Stimulated activated CD4-positive, alpha-beta T cell treated with anti-CD3 and anti-CD28 coated beads, Interleukin-1b, Interleukin-23, amount 100 ng/mL, for 48 hours (primary cell): ENCODE measurements around the gene NAA15.
"Not testable (repeated sequence)": the region's sequence is repeated elsewhere in the genome, so short reads cannot be mapped to it uniquely, and the experiment has no call there.

Source experiments
- DNase-seq: peaks from one replicate; pipeline ENCODE4 v3.0.0-alpha.2; 2020

The NAA15 gene

GRCh38 chr4:139301113-139301820, at the start of gene NAA15:
Gene NAA15, plus strand, starts transcription at chr4:139301505. Its CDS starts 273 bp downstream, at chr4:139301778.
- DNase-seq: peak; percentile 99

- no peak for DNase-seq
Observed at GRCh38 chr4:139253046-139253445, 48.3 kb upstream of the NAA15 start.

DNA sequence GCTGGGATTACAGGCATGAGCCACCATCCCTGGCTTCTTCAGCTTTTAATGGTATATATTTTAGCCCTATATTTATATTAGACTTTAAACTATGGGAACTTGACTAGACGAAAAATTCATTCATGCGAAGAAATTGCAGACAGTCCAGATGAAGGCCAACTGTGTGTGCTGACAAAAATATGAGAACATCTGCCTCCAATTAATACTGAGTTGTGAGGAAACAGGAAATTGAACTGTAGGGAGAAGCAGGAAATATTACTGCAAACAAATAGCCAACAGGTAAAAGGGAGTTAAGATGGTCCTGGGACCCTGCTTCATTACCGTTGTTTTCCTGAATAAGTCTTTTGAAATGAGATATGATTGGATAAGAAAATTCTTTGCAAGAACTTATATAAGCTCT, 47.6 kb upstream of the NAA15 start:
- no peak for DNase-seq

- DNase-seq: not testable (repeated sequence)
Observed at GRCh38 chr4:139255581-139255980, 45.7 kb upstream of the NAA15 start.

GRCh38 chr4:139256349-139256748, 45.0 kb upstream of the NAA15 start:
- DNase-seq: no peak

DNA sequence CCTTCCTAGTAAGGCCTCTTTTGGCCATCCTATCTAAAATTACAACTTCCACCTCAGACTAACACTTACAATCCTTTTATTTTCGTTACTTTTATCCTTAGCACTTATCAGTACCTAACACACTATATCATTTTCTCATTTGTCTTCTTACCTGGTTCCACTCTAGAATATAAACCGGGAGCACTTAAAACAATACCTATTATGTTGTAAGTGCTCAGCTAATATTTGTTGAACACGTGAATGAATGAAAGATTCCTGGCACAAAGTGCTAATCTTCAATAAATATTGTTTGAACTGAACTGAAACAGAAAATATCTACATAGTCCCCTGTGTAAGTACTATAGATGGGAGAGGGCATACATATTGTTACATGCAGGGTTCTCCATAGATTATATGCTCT, 35.7 kb upstream of the NAA15 start:
- no peak for DNase-seq

GRCh38 chr4:139266208-139266582, 35.1 kb upstream of the NAA15 start:
- no peak for DNase-seq

- peak; percentile 92 for DNase-seq
Observed at GRCh38 chr4:139266583-139267257, 34.6 kb upstream of the NAA15 start.

DNA sequence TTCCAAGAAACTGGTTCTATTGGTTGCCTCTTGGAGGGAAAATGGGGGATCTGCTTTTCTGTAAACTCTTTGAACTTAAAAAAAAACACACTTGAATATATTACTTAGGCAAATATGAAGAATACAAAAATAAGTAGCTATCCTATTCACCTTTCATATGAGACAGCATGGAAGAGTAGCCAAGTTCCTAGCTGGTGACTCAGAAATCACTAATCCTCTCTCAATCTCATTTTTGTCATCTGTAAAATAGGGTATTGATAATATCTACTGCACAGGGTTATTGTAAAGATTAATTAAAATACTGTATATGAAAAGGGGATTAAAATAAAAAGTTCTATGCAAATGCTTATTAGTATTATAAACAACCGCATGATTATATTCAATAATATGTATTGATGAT, 34.0 kb upstream of the NAA15 start:
- DNase-seq: no peak

DNA sequence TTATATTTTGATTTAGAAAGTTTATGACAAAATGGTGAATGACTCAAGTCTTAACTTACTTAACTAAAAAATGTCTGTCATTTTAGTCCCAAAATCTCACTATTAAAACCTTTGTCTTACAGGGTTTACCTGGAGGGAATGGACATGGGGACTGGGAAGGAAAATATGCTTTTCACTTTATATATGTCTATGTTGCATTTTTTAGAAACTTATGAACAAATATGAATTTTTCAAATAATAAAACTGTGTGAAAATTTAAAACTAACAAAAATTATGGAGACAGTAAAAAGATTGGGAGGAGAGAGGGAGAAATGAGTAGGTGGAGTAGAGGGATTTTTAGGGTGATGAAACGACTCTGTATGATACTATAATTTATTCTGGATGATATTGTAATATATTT, 27.5 kb upstream of the NAA15 start:
- no peak for DNase-seq

DNA sequence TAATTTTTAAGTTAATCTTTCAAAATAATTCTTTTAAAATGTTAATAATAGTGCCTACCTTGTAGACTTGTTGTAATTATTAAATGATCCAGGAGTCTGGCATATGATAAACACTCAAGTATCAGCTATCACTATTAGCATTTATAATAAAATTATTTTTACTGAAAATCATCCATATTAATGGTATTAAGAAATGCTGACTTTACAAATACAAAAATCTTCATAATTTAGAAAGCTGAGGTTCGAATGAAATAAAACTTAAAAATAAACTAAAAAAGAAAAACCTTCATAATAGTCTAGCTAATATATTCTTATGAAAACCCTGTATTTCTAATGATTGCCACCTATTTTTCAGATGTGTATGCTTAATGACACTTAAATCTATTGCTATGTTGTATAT, 26.5 kb upstream of the NAA15 start:
- no peak for DNase-seq

GRCh38 chr4:139275281-139275735, 26.0 kb upstream of the NAA15 start:
- no peak for DNase-seq

DNA sequence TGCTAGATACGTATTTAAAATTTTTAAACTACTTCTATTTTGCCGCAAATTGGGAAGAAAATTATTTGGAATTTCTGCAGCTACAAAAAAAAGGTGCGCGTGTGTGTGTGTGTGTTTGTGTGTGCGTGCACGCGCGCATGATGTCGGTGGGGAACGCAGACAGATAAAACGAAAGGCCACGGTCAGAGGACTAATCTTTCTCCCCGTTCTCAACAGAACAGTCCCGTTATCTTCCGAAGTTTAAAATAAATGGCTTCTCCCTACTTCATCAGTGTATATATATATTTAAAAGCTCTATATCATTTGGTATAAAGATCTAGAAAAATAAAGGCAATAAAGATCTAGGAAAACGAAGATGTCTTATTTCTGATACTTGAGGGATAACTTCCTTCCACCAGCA, 22.8 kb upstream of the NAA15 start:
- DNase-seq: no peak

DNA sequence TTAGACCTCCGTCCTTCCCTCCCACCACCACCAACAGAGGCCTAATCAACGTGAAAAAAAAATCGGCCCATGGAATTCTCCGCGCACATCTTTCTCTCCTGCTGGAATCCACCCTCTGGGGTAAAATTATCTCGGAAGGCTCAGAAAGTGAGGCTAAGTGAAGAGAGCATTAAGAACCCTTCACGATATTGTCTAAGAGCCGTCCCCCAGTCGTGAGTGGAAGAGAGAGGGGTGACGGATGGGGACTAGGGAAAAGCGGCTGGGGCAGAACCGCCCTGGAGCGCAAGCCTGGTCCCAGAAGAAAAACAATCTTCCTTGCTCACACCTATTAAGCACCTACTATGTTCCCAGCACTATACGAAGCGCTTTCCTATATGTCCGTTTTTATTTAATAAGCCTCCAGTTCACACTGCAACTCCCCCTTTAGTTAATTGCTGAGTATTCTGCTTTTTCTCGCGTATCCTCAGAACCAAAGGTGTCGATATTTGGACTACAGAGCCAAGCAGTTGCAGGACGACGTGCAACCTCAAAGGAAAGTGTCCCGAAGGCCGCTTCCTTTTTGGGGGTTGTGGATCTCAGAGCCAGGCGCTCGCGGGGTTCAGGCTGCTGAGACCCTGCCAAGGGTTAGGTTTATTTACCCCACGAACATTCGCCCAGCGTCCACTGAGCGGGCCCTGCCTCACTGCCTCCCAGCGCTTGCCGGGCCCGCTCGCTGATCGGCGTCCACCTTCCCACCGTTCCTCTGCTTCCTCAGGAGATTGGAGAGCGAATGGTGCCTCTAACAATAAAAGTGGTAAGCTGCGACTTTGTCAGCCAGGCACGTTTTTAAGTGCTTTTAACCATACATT, 22.2 kb upstream of the NAA15 start:
- DNase-seq: no peak

DNA sequence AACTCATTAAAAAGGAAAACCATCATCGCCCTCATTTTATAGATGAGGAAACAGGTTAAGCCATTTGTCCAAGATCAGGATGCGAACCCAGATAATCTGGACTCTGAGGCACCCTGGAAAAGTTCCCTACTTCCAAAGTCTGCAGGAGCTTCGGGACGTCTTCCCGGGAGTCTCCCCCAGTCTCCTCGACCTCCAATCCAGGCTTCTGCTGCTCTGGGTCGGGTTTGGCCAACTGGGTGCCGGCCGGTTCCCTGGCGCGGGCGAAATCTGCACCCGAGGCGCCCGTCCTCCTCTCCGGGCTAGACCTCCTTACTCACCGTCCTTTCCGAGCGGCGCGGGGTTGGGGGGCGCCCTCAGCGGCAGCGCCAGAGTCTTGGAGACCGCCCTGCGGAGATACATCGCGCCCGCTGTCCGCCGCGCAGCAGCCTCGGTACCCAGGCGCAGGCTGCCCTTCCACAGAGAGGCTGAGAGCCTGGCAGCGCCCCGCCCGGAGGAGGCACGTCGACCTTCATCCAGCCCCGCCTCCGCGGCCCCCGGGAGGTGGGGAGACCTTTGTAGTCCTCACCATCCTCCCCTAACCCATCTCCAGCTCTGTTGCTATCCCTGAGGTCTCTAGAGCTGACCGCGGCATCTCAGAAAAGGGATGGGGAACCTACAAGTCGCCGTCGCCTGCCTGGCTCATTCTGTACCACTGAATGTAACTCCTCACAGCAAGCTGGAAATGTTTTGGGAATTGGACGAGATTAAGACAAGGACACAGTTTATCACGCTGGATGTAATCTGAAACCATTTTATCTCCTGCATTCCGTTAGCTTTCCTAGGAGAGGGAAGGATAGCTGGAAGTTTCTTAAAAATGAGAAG, 21.3 kb upstream of the NAA15 start, which contains the start of gene MGARP:
MGARP (minus strand) TSS at position 466 of the 861 bp plus-strand sequence; CDS start at position 399, 67 bp downstream.
- DNase-seq: no peak

- DNase-seq: no peak
Observed at GRCh38 chr4:139282065-139282720, 19.1 kb upstream of the NAA15 start.

GRCh38 chr4:139282721-139283075, 18.6 kb upstream of the NAA15 start:
- no peak for DNase-seq

DNA sequence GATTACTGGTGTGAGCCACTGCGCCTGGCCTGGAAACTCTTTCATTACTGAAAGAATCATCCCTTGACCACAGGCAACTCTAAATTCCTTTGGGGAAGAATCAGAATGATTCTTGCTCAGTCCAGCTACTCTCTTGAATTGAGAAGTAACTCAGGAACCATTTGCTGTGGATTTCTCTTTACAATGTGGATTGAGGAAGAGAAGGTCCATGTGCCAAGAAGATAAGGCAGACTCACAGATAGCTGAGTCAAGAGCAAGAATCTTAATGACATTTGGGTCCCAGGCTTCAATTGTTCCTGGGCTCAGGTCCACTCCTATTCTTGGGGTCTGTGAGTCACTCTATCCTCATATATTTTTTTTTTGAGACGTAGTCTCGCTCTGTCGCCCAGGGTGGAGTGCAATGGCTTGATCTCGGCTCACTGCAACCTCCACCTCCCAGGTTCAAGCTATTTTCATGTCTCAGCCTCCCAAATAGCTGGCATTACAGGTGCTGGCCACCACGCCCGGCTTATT, 15.1 kb upstream of the NAA15 start:
- DNase-seq: no peak

DNA sequence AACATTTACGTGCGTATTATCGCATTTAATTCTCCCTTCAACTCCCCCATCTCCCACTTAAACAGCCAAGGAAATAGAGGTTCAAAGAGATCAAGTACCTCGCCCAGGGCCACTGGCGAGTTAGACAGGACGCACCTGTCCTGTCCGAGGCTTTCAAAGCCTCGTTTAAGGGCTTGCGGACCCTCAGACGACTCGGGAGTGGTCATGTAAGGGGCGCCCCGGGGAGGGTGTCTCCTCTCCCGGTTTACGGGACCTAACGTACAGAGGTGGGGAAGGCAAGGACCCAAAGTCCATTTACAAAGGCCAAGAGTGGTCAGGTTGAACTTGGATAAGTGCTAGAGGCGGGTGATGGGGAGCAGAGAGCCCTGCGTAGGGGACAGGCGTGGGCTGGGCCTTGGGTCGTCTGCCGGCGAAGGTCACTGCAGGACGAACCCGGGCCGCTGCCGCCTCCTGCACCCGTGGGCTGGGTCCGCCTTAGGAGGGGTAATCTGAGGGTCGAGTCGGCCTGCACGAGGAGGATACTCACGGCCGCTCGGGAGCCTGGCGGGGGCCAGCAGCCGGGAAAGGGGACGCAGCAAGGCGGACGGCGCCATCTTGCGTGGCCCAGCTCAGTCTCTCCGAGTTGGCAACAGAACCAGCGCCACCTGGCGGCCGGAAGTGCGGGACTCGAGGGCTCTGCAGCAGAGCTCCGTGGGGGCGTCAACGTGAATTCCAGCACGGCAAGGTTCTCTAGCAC, 5.9 kb upstream of the NAA15 start:
- DNase-seq: peak; percentile 95

DNA sequence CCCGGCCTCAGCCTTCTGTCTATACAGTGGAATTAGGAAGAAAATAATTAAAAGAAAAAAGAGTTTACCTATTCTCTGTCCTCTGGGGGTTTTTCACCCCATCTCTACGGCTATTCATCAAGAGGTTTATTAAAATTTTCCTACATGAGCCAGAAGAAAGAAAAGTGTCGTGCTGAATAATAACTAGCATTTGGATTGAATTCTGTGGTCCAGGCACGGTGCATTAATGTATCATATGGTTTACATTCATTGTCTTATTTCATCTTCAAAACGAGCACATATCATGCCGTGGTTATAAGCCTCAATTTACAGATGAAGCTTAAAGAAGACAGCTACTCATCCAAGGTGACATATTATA, 5.4 kb upstream of the NAA15 start:
- DNase-seq: no peak

DNA sequence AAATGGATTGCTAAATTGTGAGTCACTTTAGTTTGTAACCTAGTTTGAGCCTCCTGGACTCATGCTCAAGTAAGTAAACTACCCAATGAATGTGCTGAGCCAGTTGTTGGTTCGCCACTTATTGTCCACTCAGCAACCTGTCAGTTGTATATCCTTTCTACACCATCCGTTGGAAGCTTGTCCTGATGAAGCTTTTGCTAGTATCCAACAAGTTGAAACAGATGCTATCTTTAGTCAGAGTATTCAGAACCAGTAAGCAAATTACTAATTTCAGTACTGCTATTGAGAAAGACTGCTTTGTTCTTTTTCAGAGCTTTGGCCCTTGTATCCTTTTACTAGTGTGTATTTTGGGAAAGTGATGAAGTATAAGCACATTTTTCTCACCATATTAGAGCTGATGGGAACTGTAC, 4.3 kb upstream of the NAA15 start:
- DNase-seq: no peak
